ENCODE measurements around the gene ENTR1. TPM values are rescaled to one million over a fixed set of nuclear protein-coding genes. Genes with fewer than 3 reads are reported as not detected.

ENTR1 gene
- total and polyA plus RNA-seq, 2 of the 13 experiments (the other 11 are each of a cell fraction or from before 2014, with no cell fraction given), result 70.1 to 76.4 TPM

DNA sequence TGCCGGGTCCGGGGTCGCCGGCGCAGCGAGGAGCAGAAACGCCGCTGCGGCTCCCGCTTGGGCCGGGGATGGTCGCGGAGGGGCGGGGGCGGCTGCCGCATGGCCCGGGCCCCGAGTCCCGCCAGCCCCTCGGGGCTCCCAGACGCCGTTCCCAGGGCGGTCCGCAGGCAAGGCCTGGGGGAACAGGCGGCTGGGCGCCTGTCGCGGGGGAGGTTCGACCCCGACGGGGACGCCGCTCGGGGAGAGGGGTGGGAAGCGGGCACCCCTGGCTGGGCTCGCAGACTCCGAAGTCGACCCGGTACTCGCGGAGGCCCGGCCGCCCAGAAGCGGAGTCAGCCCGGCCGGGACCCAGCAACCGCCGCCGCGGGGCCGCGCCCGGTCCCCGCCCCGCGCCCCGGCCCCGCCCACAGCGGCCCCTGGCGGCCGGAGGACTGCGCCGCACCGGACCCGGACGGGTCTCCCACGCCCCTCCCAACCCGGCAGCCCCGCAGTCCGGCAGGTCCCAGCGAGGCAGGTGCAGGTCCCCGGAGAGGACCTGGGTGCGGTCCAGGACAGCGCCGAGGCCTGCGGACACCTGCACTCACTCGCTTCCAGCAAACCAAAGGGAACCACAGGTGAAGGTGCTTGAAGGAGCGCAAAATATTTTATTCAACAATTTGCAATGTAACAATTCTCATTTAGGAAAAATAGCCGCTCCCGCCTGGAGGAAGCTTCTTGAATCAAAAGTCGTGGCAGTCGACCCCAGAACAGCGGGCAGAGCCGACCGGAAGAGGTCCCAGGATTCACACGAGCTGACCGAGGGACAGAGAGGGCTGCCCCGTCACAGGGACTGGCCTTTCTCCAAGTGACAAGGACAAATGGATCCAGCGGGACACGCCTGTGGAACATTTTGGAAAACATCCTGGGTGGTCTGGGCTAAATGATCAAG, 29.3 kb upstream of the ENTR1 start, which contains the start of gene INPP5E (continued):
- TF ChIP-seq, protein P1, sequence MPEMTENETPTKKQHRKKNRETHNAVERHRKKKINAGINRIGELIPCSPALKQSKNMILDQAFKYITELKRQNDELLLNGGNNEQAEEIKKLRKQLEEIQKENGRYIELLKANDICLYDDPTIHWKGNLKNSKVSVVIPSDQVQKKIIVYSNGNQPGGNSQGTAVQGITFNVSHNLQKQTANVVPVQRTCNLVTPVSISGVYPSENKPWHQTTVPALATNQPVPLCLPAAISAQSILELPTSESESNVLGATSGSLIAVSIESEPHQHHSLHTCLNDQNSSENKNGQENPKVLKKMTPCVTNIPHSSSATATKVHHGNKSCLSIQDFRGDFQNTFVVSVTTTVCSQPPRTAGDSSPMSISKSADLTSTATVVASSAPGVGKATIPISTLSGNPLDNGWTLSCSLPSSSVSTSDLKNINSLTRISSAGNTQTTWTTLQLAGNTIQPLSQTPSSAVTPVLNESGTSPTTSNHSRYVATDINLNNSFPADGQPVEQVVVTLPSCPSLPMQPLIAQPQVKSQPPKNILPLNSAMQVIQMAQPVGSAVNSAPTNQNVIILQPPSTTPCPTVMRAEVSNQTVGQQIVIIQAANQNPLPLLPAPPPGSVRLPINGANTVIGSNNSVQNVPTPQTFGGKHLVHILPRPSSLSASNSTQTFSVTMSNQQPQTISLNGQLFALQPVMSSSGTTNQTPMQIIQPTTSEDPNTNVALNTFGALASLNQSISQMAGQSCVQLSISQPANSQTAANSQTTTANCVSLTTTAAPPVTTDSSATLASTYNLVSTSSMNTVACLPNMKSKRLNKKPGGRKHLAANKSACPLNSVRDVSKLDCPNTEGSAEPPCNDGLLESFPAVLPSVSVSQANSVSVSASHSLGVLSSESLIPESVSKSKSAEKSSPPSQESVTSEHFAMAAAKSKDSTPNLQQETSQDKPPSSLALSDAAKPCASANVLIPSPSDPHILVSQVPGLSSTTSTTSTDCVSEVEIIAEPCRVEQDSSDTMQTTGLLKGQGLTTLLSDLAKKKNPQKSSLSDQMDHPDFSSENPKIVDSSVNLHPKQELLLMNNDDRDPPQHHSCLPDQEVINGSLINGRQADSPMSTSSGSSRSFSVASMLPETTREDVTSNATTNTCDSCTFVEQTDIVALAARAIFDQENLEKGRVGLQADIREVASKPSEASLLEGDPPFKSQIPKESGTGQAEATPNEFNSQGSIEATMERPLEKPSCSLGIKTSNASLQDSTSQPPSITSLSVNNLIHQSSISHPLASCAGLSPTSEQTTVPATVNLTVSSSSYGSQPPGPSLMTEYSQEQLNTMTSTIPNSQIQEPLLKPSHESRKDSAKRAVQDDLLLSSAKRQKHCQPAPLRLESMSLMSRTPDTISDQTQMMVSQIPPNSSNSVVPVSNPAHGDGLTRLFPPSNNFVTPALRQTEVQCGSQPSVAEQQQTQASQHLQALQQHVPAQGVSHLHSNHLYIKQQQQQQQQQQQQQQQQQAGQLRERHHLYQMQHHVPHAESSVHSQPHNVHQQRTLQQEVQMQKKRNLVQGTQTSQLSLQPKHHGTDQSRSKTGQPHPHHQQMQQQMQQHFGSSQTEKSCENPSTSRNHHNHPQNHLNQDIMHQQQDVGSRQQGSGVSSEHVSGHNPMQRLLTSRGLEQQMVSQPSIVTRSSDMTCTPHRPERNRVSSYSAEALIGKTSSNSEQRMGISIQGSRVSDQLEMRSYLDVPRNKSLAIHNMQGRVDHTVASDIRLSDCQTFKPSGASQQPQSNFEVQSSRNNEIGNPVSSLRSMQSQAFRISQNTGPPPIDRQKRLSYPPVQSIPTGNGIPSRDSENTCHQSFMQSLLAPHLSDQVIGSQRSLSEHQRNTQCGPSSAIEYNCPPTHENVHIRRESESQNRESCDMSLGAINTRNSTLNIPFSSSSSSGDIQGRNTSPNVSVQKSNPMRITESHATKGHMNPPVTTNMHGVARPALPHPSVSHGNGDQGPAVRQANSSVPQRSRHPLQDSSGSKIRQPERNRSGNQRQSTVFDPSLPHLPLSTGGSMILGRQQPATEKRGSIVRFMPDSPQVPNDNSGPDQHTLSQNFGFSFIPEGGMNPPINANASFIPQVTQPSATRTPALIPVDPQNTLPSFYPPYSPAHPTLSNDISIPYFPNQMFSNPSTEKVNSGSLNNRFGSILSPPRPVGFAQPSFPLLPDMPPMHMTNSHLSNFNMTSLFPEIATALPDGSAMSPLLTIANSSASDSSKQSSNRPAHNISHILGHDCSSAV (CRISPR knock-in tag; IDR thresholded peaks at IDR 0.05; ENCODE audit: borderline replicate concordance), result no peak
- TF ChIP-seq ZC3H13 (CRISPR knock-in tag; IDR thresholded peaks at IDR 0.05) (peak; percentile 83), GPN1 (CRISPR knock-in tag; IDR thresholded peaks at IDR 0.05; ENCODE audit: borderline replicate concordance) (no peak), EHMT2 (IDR thresholded peaks at IDR 0.05; ENCODE audit: borderline replicate concordance, low read depth, low read length) (no peak), YEATS4 (CRISPR knock-in tag; IDR thresholded peaks at IDR 0.05; ENCODE audit: borderline replicate concordance) (peak; percentile 24; the same call in 1 of the 2 replicates), KLF13 (CRISPR knock-in tag; IDR thresholded peaks at IDR 0.05) (no peak), MEIS2 (CRISPR knock-in tag; IDR thresholded peaks at IDR 0.05) (no peak), NR1H2 (CRISPR knock-in tag; IDR thresholded peaks at IDR 0.05; ENCODE audit: borderline replicate concordance, low read depth) (no peak), BRD4 (CRISPR knock-in tag; IDR thresholded peaks at IDR 0.05) (peak; percentile 50; the same call in 1 of the 2 replicates)
- TF ChIP-seq, protein P2, sequence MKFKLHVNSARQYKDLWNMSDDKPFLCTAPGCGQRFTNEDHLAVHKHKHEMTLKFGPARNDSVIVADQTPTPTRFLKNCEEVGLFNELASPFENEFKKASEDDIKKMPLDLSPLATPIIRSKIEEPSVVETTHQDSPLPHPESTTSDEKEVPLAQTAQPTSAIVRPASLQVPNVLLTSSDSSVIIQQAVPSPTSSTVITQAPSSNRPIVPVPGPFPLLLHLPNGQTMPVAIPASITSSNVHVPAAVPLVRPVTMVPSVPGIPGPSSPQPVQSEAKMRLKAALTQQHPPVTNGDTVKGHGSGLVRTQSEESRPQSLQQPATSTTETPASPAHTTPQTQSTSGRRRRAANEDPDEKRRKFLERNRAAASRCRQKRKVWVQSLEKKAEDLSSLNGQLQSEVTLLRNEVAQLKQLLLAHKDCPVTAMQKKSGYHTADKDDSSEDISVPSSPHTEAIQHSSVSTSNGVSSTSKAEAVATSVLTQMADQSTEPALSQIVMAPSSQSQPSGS (CRISPR knock-in tag; IDR thresholded peaks at IDR 0.05), result no peak
- TF ChIP-seq, protein P3, sequence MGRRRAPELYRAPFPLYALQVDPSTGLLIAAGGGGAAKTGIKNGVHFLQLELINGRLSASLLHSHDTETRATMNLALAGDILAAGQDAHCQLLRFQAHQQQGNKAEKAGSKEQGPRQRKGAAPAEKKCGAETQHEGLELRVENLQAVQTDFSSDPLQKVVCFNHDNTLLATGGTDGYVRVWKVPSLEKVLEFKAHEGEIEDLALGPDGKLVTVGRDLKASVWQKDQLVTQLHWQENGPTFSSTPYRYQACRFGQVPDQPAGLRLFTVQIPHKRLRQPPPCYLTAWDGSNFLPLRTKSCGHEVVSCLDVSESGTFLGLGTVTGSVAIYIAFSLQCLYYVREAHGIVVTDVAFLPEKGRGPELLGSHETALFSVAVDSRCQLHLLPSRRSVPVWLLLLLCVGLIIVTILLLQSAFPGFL (CRISPR knock-in tag; IDR thresholded peaks at IDR 0.05), result no peak
- TF ChIP-seq, protein P4, sequence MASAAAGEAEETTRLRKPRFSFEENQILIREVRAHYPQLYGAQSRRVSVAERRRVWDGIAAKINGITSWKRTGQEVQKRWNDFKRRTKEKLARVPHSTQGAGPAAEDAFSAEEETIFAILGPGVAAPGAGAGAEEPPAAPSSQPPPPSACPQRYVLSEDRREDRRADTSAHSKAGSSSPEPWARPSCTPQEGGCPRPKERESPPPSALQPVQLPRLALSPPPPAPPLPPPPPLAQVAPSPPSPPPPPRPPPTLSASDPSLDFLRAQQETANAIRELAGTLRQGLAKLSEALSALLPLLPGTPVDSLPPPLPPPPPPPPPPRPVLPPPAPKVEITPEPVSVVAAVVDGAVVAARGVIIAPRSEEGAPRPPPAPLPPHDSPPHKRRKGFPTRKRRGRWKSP (CRISPR knock-in tag; IDR thresholded peaks at IDR 0.05), result no peak
- TF ChIP-seq, protein P5, sequence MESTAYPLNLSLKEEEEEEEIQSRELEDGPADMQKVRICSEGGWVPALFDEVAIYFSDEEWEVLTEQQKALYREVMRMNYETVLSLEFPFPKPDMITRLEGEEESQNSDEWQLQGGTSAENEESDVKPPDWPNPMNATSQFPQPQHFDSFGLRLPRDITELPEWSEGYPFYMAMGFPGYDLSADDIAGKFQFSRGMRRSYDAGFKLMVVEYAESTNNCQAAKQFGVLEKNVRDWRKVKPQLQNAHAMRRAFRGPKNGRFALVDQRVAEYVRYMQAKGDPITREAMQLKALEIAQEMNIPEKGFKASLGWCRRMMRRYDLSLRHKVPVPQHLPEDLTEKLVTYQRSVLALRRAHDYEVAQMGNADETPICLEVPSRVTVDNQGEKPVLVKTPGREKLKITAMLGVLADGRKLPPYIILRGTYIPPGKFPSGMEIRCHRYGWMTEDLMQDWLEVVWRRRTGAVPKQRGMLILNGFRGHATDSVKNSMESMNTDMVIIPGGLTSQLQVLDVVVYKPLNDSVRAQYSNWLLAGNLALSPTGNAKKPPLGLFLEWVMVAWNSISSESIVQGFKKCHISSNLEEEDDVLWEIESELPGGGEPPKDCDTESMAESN (CRISPR knock-in tag; conservative IDR thresholded peaks at IDR 0.05), result no peak

Measured in HepG2 (cell line).